Measurements from ENCODE around the gene ASTE1.
"Not testable (repeated sequence)": the region's sequence is repeated elsewhere in the genome, so short reads cannot be mapped to it uniquely, and the experiment has no call there.

ASTE1 gene

GRCh38 chr3:131008326-131008725 is 18.3 kb downstream of the ASTE1 start:
- no peak for DNase-seq

GRCh38 chr3:131007782-131008181 is 18.8 kb downstream of the ASTE1 start:
- no peak for DNase-seq

GRCh38 chr3:131007256-131007655 is 19.4 kb downstream of the ASTE1 start:
- DNase-seq: no peak

GRCh38 chr3:131004603-131005002 is 22.0 kb downstream of the ASTE1 start:
- no peak for DNase-seq

GRCh38 chr3:131001071-131001470 is 25.6 kb downstream of the ASTE1 start:
- DNase-seq: no peak

GRCh38 chr3:130997289-130997688 is 29.3 kb downstream of the ASTE1 start:
- no peak for DNase-seq

GRCh38 chr3:130992344-130992743 is 34.3 kb downstream of the ASTE1 start:
- DNase-seq: no peak

GRCh38 chr3:130991126-130991525 is 35.5 kb downstream of the ASTE1 start:
- DNase-seq: no peak

GRCh38 chr3:130990282-130990681 is 36.3 kb downstream of the ASTE1 start:
- DNase-seq: no peak

- no peak for DNase-seq
Observed at GRCh38 chr3:130981469-130981868, 45.2 kb downstream of the ASTE1 start.

GRCh38 chr3:130979117-130979516 is 47.5 kb downstream of the ASTE1 start:
- DNase-seq: no peak

GRCh38 chr3:130976706-130977105 is 49.9 kb downstream of the ASTE1 start:
- DNase-seq: no peak

- DNase-seq: no peak
Observed at GRCh38 chr3:130975251-130975650, 51.4 kb downstream of the ASTE1 start.

- DNase-seq: no peak
Observed at GRCh38 chr3:130974201-130974600, 52.4 kb downstream of the ASTE1 start.

- DNase-seq: no peak
Observed at GRCh38 chr3:130973406-130973805, 53.2 kb downstream of the ASTE1 start.

- DNase-seq: not testable (repeated sequence)
Observed at GRCh38 chr3:130972592-130972991, 54.0 kb downstream of the ASTE1 start.

- DNase-seq: no peak
Observed at GRCh38 chr3:130971208-130971607, 55.4 kb downstream of the ASTE1 start.

- DNase-seq: no peak
Observed at GRCh38 chr3:130969621-130970020, 57.0 kb downstream of the ASTE1 start.

GRCh38 chr3:130968221-130968620 is 58.4 kb downstream of the ASTE1 start:
- no peak for DNase-seq

GRCh38 chr3:130967281-130967680 is 59.3 kb downstream of the ASTE1 start:
- no peak for DNase-seq

- DNase-seq: no peak
Observed at GRCh38 chr3:130963878-130964277, 62.7 kb downstream of the ASTE1 start.

Measured in stimulated activated naive CD4-positive, alpha-beta T cell treated with Interleukin-2 at 50 U/mL for 16 hours (primary cell).